Activated CD8-positive, alpha-beta T cell treated with anti-CD3 and anti-CD28 coated beads for 36 hours (primary cell): Measurements from ENCODE around the gene CYP2C19. TPM values are rescaled to one million over a fixed set of nuclear protein-coding genes. Genes with fewer than 3 reads are reported as not detected.
"Not testable (repeated sequence)": the region's sequence is repeated elsewhere in the genome, so short reads cannot be mapped to it uniquely, and the experiment has no call there.

ENCODE experiments used
- ATAC-seq: fragments of 200-7000 bp; cut with Tn5 transposase; one replicate; pipeline ENCODE4 v1.10.0; 2021; ENCODE audit warnings: mild to moderate bottlenecking, moderate library complexity
- CTCF ChIA-PET: fragments of 350-600 bp; sonication (Branson Sonifier 250); formaldehyde crosslinking; loops from one replicate; lab custom pipeline; 2021; ENCODE audit warnings: antibody characterized with exemption; lab: Charles Lee
- POLR2A ChIA-PET: fragments of 350-600 bp; sonication (Branson Sonifier 250); formaldehyde crosslinking; loops from one replicate; lab custom pipeline; 2021; ENCODE audit warnings: antibody characterized with exemption; lab: Charles Lee
- DNase-seq: peaks from one replicate; pipeline ENCODE4 v3.0.0-alpha.2; 2020
- H3K27ac Mint-ChIP-seq: one replicate; pipeline ENCODE4 v1.8.0; 2021; ENCODE audit warnings: mild to moderate bottlenecking, mixed read lengths
- H3K27me3 Mint-ChIP-seq: one replicate; pipeline ENCODE4 v1.8.0; 2021; ENCODE audit warnings: mixed read lengths
- H3K36me3 Mint-ChIP-seq: one replicate; pipeline ENCODE4 v1.8.0; 2021; ENCODE audit warnings: low read depth, mixed read lengths
- H3K4me1 Mint-ChIP-seq: one replicate; pipeline ENCODE4 v1.8.0; 2021; ENCODE audit warnings: low read depth, mixed read lengths
- H3K4me3 Mint-ChIP-seq: one replicate; pipeline ENCODE4 v1.8.0; 2021; ENCODE audit warnings: mild to moderate bottlenecking, moderate library complexity, mixed read lengths
- H3K9me3 Mint-ChIP-seq: one replicate; pipeline ENCODE4 v1.8.0; 2021; ENCODE audit warnings: mixed read lengths
- intact Hi-C: fragments of 100-400 bp; cut with micrococcal nuclease; formaldehyde crosslinking; loops from one replicate; pipeline ENCODE4 v1.10.0; 2022
- total RNA-seq, 2 experiments: library from RNA; stranded (reverse); gene quantifications; one replicate each; pipeline ENCODE4 v1.2.3, GENCODE V29; 2021
- TF ChIP-seq, protein P1 (sequence below): fragments of 200-600 bp; IDR thresholded peaks from one replicate; pipeline ENCODE4 v1.8.0; 2022; ENCODE audit warnings: antibody characterized with exemption, mild to moderate bottlenecking

CYP2C19 gene
- total RNA-seq, 2 experiments from 2014 or later, result not detected

- DNase-seq, result no peak
- Mint-ChIP-seq H3K9me3 (peaks cover 11% of the 10 kb centered on the region), H3K4me3 (no peak overlapping the region), H3K27ac (no peak overlapping the region), H3K27me3 (no peaks in the 10 kb centered on the region), H3K4me1 (no peaks in the 10 kb centered on the region), H3K36me3 (no peaks in the 10 kb centered on the region)
- POLR2A ChIA-PET, result no interaction called here
- no peak for ATAC-seq
- TF ChIP-seq, protein P1, sequence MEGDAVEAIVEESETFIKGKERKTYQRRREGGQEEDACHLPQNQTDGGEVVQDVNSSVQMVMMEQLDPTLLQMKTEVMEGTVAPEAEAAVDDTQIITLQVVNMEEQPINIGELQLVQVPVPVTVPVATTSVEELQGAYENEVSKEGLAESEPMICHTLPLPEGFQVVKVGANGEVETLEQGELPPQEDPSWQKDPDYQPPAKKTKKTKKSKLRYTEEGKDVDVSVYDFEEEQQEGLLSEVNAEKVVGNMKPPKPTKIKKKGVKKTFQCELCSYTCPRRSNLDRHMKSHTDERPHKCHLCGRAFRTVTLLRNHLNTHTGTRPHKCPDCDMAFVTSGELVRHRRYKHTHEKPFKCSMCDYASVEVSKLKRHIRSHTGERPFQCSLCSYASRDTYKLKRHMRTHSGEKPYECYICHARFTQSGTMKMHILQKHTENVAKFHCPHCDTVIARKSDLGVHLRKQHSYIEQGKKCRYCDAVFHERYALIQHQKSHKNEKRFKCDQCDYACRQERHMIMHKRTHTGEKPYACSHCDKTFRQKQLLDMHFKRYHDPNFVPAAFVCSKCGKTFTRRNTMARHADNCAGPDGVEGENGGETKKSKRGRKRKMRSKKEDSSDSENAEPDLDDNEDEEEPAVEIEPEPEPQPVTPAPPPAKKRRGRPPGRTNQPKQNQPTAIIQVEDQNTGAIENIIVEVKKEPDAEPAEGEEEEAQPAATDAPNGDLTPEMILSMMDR, result no peak
- CTCF ChIA-PET, result no interaction called here
- intact Hi-C loops, result no loop called here
These were observed 14.6 kb upstream of the CYP2C19 start for GRCh38 chr10:94747838-94748237.

GRCh38 chr10:94757916-94758315 lies 4.6 kb upstream of the CYP2C19 start:
- intact Hi-C loops, result no loop called here
- Mint-ChIP-seq H3K27ac (no peak overlapping the region), H3K4me1 (no peaks in the 10 kb centered on the region), H3K36me3 (no peaks in the 10 kb centered on the region), H3K27me3 (no peaks in the 10 kb centered on the region), H3K9me3 (peaks cover 8% of the 10 kb centered on the region), H3K4me3 (no peak overlapping the region)
- ATAC-seq (no peak), DNase-seq (no peak)
- ChIA-PET POLR2A (no interaction called here), CTCF (no interaction called here)
- TF ChIP-seq, protein P1, result no peak

DNA sequence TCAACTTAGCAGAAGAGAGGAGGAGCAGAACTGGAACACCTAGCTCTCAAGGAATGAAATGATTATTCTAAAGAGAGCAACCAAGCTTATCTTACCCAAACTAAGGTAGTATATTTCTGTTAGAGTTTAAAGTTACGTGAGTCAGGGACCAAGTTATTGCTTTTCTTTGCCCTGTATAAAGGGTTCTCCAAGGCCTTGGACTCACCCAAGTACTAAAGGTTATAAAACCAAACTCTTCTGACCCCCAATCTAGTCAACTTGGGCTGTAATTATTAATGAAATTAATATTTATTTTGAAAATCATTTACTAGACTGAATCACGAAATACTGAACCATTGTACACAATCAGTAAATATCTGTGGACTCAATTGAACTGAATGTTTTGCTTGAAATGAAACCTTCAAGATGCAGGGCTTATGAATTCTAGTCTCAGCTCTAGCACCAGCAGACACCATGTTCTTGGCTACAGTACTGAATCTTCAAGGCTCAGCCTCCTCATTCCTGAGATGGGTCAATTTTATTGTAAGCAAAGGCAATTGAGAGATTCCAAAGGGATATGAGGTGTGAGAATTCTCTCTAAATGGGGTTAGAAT lies 1.8 kb upstream of the CYP2C19 start:
- Mint-ChIP-seq H3K4me3 (no peak overlapping the region), H3K4me1 (no peaks in the 10 kb centered on the region), H3K27ac (no peak overlapping the region), H3K9me3 (peaks cover 6% of the 10 kb centered on the region), H3K27me3 (no peaks in the 10 kb centered on the region), H3K36me3 (no peaks in the 10 kb centered on the region)
- DNase-seq, result no peak
- CTCF ChIA-PET, result no interaction called here
- TF ChIP-seq, protein P1, result no peak
- POLR2A ChIA-PET, result no interaction called here
- intact Hi-C loops, result no loop called here
- ATAC-seq, result no peak

GRCh38 chr10:94775425-94775824 lies 12.9 kb downstream of the CYP2C19 start:
- ATAC-seq, intact Hi-C loops, H3K4me3 Mint-ChIP-seq, CTCF ChIA-PET, H3K36me3 Mint-ChIP-seq, H3K9me3 Mint-ChIP-seq, POLR2A ChIA-PET, H3K27me3 Mint-ChIP-seq, H3K4me1 Mint-ChIP-seq, DNase-seq, H3K27ac Mint-ChIP-seq: not testable (repeated sequence)

DNA sequence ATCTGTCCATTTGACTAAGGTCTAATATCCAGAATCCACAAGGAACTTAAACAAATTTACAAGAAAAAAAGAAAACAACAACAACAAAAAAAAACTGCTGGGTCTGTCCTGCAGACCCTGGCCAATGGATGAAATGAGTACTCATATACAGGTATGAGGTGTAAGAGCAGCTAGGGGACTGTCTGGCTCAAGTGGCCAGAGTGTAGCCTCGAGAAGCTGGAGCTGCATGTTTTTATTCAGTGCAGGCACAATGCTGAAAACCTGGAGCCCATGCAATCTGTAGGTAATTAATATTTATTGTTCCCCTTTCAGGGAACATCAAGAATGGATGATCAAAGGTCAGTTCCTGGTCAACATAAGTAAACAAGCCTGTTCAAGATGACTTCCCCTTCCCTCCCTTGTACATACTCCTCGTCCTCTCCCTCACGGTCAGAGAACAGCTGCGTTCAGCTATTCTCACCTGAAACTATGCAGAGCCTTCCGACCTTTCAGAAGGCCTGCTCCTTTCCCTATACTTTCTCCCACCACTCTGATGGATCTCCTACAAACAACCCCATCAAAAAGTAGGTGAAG lies 15.5 kb downstream of the CYP2C19 start:
- ATAC-seq, result no peak
- intact Hi-C loops, result no loop called here
- H3K4me3 Mint-ChIP-seq, result no peak overlapping the region

More for the DNA sequence above, 15.5 kb downstream of the CYP2C19 start:
- TF ChIP-seq, protein P1, result no peak
- ChIA-PET POLR2A (no interaction called here), CTCF (no interaction called here)
- Mint-ChIP-seq H3K27me3 (no peaks in the 10 kb centered on the region), H3K36me3 (no peaks in the 10 kb centered on the region), H3K4me1 (no peaks in the 10 kb centered on the region), H3K27ac (no peak overlapping the region), H3K9me3 (no peaks in the 10 kb centered on the region)
- DNase-seq, result no peak
